CD4-positive, alpha-beta T cell treated with Interleukin-1 beta for 1 hour (primary cell): Measurements from ENCODE around the gene TMEM232.
A peak's percentile ranks its signal among the peaks of the same experiment; 100 is the strongest.

ENCODE experiments used
- DNase-seq, 2 donors: peaks; one replicate each; pipeline ENCODE4 v3.0.0-alpha.2; 2020 to 2022

Gene TMEM232

GRCh38 chr5:110507972-110508371, 218.5 kb downstream of the TMEM232 start:
- DNase-seq = no peak

- DNase-seq = no peak
Observed at GRCh38 chr5:110506378-110506777, 220.1 kb downstream of the TMEM232 start.

GRCh38 chr5:110496276-110496675, 230.2 kb downstream of the TMEM232 start:
- DNase-seq = no peak

- DNase-seq = no peak
Observed at GRCh38 chr5:110492446-110492845, 234.0 kb downstream of the TMEM232 start.

GRCh38 chr5:110478895-110479294, 247.6 kb downstream of the TMEM232 start:
- no peak for DNase-seq

GRCh38 chr5:110477911-110478310, 248.6 kb downstream of the TMEM232 start:
- DNase-seq = no peak

GRCh38 chr5:110476164-110476563, 250.3 kb downstream of the TMEM232 start:
- DNase-seq = no peak

GRCh38 chr5:110475529-110475928, 250.9 kb downstream of the TMEM232 start:
- DNase-seq = no peak

GRCh38 chr5:110469486-110469885, 257.0 kb downstream of the TMEM232 start:
- no peak for DNase-seq

- DNase-seq = no peak
Observed at GRCh38 chr5:110463106-110463505, 263.4 kb downstream of the TMEM232 start.

GRCh38 chr5:110460837-110461236, 265.6 kb downstream of the TMEM232 start:
- DNase-seq = no peak

- no peak for DNase-seq
Observed at GRCh38 chr5:110458313-110458712, 268.2 kb downstream of the TMEM232 start.

- no peak for DNase-seq
Observed at GRCh38 chr5:110442856-110443255, 283.6 kb downstream of the TMEM232 start.

GRCh38 chr5:110441035-110441434, 285.4 kb downstream of the TMEM232 start:
- no peak for DNase-seq

- no peak for DNase-seq
Observed at GRCh38 chr5:110440058-110440457, 286.4 kb downstream of the TMEM232 start.

GRCh38 chr5:110439296-110439695, 287.2 kb downstream of the TMEM232 start:
- DNase-seq = no peak

GRCh38 chr5:110435207-110435606, 291.3 kb downstream of the TMEM232 start:
- DNase-seq = no peak

GRCh38 chr5:110431603-110432002, 294.9 kb downstream of the TMEM232 start:
- no peak for DNase-seq

GRCh38 chr5:110414360-110414759, 312.1 kb downstream of the TMEM232 start:
- peak in 1 of 2 donors; percentile 2 for DNase-seq

GRCh38 chr5:110413856-110414255, 312.6 kb downstream of the TMEM232 start:
- DNase-seq = no peak

- no peak for DNase-seq
Observed at GRCh38 chr5:110409571-110409970, 316.9 kb downstream of the TMEM232 start.

GRCh38 chr5:110402562-110402961, 323.9 kb downstream of the TMEM232 start:
- DNase-seq = no peak

- no peak for DNase-seq
Observed at GRCh38 chr5:110401881-110402280, 324.6 kb downstream of the TMEM232 start.

GRCh38 chr5:110398951-110399350, 327.5 kb downstream of the TMEM232 start:
- no peak for DNase-seq

GRCh38 chr5:110397281-110397680, 329.2 kb downstream of the TMEM232 start:
- DNase-seq = no peak

- no peak for DNase-seq
Observed at GRCh38 chr5:110386782-110387181, 339.7 kb downstream of the TMEM232 start.
